Astrocyte of the cerebellum (primary cell): ENCODE results near the gene HCAR1.

Experiments used
- DNase-seq: peaks from one replicate; pipeline ENCODE4 v3.0.0-alpha.2; 2011; ENCODE audit warnings: low read depth
- H3K4me3 ChIP-seq: 2 replicates; pipeline ENCODE4 v1.5.1; 2011; ENCODE audit warnings: mild to moderate bottlenecking, low read depth, low read length, moderate library complexity
- CTCF ChIP-seq: IDR thresholded peaks from 2 replicates; pipeline ENCODE4 v1.5.1; 2012; ENCODE audit warnings: low read length, low read depth, moderate library complexity, mild to moderate bottlenecking; ENCODE audit errors: missing control alignments
- in situ Hi-C: cut with HindIII; loops from 2 replicates; pipeline ENCODE4 v1.10.0; 2017; ENCODE audit warnings: low sequenced_read_pairs

The HCAR1 gene

DNA sequence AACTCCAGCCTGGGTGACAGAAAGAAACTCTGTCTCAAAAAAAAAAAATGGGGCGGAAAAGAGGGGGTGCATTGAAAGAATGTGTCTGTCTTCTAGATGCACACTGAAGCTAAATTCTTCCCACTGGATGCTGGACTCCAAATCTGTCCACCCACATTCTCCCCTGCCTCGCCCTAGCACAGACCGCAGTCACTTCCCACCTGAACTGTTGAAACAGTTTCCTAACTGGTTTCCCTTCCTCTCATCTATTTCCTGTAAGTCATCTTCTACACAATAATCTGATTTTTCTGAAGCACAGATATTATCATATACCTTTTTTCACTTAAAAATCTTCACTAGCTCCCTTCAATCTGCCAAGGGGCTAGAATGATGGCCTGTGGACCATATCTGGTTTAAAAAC lies 1.5 kb upstream of the HCAR1 start:
- H3K4me3 ChIP-seq, result no peak overlapping the region
- no peak for TF ChIP-seq CTCF
- no peak for DNase-seq
- in situ Hi-C loops, result no loop called here

DNA sequence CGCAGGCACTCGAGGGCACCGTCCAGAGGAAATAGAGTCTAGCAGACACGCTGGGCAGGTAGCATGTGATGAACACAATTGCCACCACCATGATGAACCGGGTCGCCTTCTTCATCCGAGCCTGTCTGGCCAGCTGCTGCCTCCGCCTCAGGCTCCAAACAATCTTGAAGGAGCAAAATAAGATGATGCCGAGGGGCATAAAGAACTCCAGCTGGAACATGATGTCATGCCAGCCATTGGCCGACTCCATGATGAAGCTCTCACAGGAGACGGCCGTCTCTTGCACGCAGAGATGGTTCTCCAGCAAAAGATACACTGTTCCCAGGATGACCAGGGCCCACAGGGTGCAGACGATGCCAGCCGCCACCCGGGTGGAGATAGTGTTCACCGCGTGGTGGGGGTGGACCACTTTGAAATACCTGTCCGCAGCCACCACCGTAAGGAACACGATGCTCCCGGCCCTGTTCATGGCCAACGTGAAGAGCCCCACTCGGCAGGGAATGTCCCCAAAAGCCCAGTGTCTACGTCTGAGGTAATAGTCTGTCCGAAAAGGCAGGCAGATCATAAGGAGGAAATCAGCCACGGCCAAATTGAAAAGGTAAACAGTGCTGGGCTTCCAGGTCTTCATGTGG lies 945 bp downstream of the HCAR1 start:
- H3K4me3 ChIP-seq, result no peak overlapping the region
- in situ Hi-C loops, result no loop called here
- DNase-seq, result no peak
- no peak for TF ChIP-seq CTCF

GRCh38 chr12:122726080-122726558 lies 4.5 kb downstream of the HCAR1 start:
- no peak for TF ChIP-seq CTCF
- in situ Hi-C loops, result no loop called here
- DNase-seq, result no peak

GRCh38 chr12:122725452-122726079 lies 5.1 kb downstream of the HCAR1 start:
- no peak overlapping the region for H3K4me3 ChIP-seq
- no peak for TF ChIP-seq CTCF
- in situ Hi-C loops, result no loop called here
- DNase-seq, result no peak

More at GRCh38 chr12:122726080-122726558, 4.5 kb downstream of the HCAR1 start:
- H3K4me3 ChIP-seq, result no peak overlapping the region

DNA sequence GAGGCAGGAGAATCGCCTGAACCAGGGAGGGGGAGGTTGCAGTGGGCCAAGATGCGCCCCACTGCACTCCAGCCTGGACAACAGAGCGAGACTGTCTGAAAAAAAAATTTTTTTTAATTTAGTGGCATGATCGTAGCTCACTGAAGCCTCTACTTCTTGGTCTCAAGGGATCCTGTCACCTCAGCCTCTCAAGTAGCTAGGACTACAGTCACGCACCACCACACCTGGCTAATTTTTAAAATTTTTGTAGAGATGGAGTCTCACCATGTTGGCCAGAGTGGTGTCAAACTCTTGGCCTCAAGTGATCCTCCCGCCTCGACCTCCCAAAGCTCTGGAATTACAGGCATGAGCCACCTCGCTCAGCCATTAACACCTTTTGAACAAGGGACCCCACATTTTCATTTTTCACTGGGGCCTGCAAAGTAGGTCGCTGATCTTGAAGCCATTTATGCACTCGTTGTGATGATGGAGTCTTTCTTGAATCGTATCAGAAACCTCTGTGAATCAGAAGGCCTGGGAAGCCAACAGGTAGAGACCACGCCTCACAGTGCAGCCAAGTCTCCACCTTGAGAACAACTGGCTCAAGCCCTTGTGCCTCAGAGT lies 5.9 kb downstream of the HCAR1 start:
- H3K4me3 ChIP-seq, result no peak overlapping the region
- in situ Hi-C loops, result no loop called here
- TF ChIP-seq CTCF, result no peak
- DNase-seq, result no peak

GRCh38 chr12:122722387-122722786 lies 8.3 kb downstream of the HCAR1 start:
- no peak overlapping the region for H3K4me3 ChIP-seq
- TF ChIP-seq CTCF, result no peak
- no peak for DNase-seq
- in situ Hi-C loops, result no loop called here
